ENCODE measurements around the gene CUEDC1.

CUEDC1 gene

GRCh38 chr17:57838453-57838852, 116.8 kb downstream of the CUEDC1 start:
- DNase-seq (ENCODE audit: low spot score), result no peak
- Histone ChIP-seq H3K27ac (no peak overlapping the region), H3K4me3 (no peak overlapping the region)
- TF ChIP-seq CTCF (IDR thresholded peaks at IDR 0.05), result no peak

GRCh38 chr17:57835333-57835900, 119.8 kb downstream of the CUEDC1 start:
- DNase-seq (ENCODE audit: low spot score), result no peak
- H3K4me3 ChIP-seq, result no peak overlapping the region
- peak overlapping the region; percentile 81 to 90 for H3K27ac ChIP-seq
- TF ChIP-seq CTCF (IDR thresholded peaks at IDR 0.05), result no peak

GRCh38 chr17:57834146-57834741, 121.0 kb downstream of the CUEDC1 start:
- peak overlapping the region; percentile 81 to 90 for H3K27ac ChIP-seq
- no peak for TF ChIP-seq CTCF (IDR thresholded peaks at IDR 0.05)
- H3K4me3 ChIP-seq, result peak overlapping the region; percentile 11
- DNase-seq (ENCODE audit: low spot score), result peak; percentile 84

- peak overlapping the region; percentile 81 to 83 for H3K27ac ChIP-seq
- peak; percentile 82 for TF ChIP-seq CTCF (IDR thresholded peaks at IDR 0.05)
- peak; percentile 84 for DNase-seq (ENCODE audit: low spot score)
- peak overlapping the region; percentile 66 for H3K4me3 ChIP-seq
Measured at GRCh38 chr17:57833179-57833939, 121.9 kb downstream of the CUEDC1 start.

- peak overlapping the region; percentile 66 for H3K4me3 ChIP-seq
- TF ChIP-seq CTCF (IDR thresholded peaks at IDR 0.05), result no peak
- DNase-seq (ENCODE audit: low spot score), result no peak
- H3K27ac ChIP-seq, result peak overlapping the region; percentile 81 to 83
Measured at GRCh38 chr17:57832314-57833178, 122.7 kb downstream of the CUEDC1 start.

GRCh38 chr17:57830880-57831279, 124.3 kb downstream of the CUEDC1 start:
- TF ChIP-seq CTCF (IDR thresholded peaks at IDR 0.05), result no peak
- DNase-seq (ENCODE audit: low spot score), result no peak
- Histone ChIP-seq H3K4me3 (no peak overlapping the region), H3K27ac (no peak overlapping the region)
